Gastroesophageal sphincter (tissue), 3 donors: ENCODE measurements around the gene KCP.
A peak's percentile ranks its signal among the peaks of the same experiment; 100 is the strongest.

Experiments used
- CTCF ChIP-seq, 4 experiments: fragments of 200-600 bp in 2 of 4; fragments of 450-650 bp in 2 of 4; sonication (generic) in 1 of 4; IDR thresholded peaks; one replicate each; pipeline ENCODE4 v1.5.1; 2017 to 2019; ENCODE audit warnings: antibody characterized with exemption in 4 of 4, mild to moderate bottlenecking in 2 of 4, moderate library complexity in 2 of 4
- EP300 ChIP-seq: sonication (generic); formaldehyde crosslinking; IDR thresholded peaks from one replicate; pipeline ENCODE4 v1.6.1; 2017; ENCODE audit warnings: antibody characterized with exemption, mild to moderate bottlenecking
- POLR2A ChIP-seq, 2 donors: fragments of 450-650 bp; IDR thresholded peaks; one replicate each; pipeline ENCODE4 v1.6.1; 2017; ENCODE audit warnings: antibody characterized with exemption in 2 of 2, mild to moderate bottlenecking in 2 of 2, moderate library complexity in 1 of 2
- POLR2AphosphoS5 ChIP-seq: sonication (generic); formaldehyde crosslinking; IDR thresholded peaks from one replicate; pipeline ENCODE4 v1.6.1; 2017; ENCODE audit warnings: antibody characterized with exemption

- TF ChIP-seq POLR2AphosphoS5: no peak
- TF ChIP-seq CTCF (IDR thresholded peaks at IDR 0.05): peak in 3 of 4 experiments; percentile 77 to 96 (median 90)
- TF ChIP-seq POLR2A (IDR thresholded peaks at IDR 0.05): no peak
- no peak for TF ChIP-seq EP300
Measured at GRCh38 chr7:128879939-128880746, 30.4 kb downstream of the KCP start.
